ENCODE data around the gene ARMC9.

ARMC9 gene

GRCh38 chr2:231256494-231256893 is 58.1 kb downstream of the ARMC9 start:
- Histone ChIP-seq H3K4me1 (ENCODE audit: control insufficient read depth in 2 of 2, insufficient read depth in 1 of 2, low read depth in 1 of 2, low read length in 2 of 2) (no peaks in the 10 kb centered on the region), H3K14ac (ENCODE audit: low read length) (no peak overlapping the region), H2BK12ac (ENCODE audit: low read length) (no peak overlapping the region), H3K27ac (replicated peaks; ENCODE audit: low read length) (no peak overlapping the region), H3K27me3 (ENCODE audit: control insufficient read depth in 3 of 3, insufficient read depth in 3 of 3, low read depth in 1 of 3, low read length in 3 of 3) (no peaks in the 10 kb centered on the region), H3K4me3 (ENCODE audit: low read length in 2 of 2) (no peak overlapping the region), H3K79me1 (ENCODE audit: low read depth, low read length) (no peaks in the 10 kb centered on the region), H3K18ac (ENCODE audit: low read length) (no peak overlapping the region), H2BK120ac (ENCODE audit: low read depth, low read length) (no peak overlapping the region), H3K9ac (ENCODE audit: low read depth, low read length, poor library complexity) (no peak overlapping the region), H3K9me3 (replicated peaks in 1 of 2; ENCODE audit: control insufficient read depth in 2 of 2, insufficient read depth in 1 of 2, low read depth in 1 of 2, low read length in 2 of 2) (no peaks in the 10 kb centered on the region), H2BK5ac (ENCODE audit: low read length) (no peak overlapping the region), H3K4me2 (ENCODE audit: insufficient read depth, low read length, poor library complexity, severe bottlenecking) (no peak overlapping the region), H2AK5ac (ENCODE audit: low read depth, low read length) (no peak overlapping the region), H2BK15ac (ENCODE audit: low read length) (no peak overlapping the region), H3K4ac (ENCODE audit: low read length) (no peak overlapping the region), H4K8ac (ENCODE audit: low read depth, low read length) (no peak overlapping the region), H4K91ac (ENCODE audit: low read depth, low read length, poor library complexity) (no peak overlapping the region), H2AFZ (ENCODE audit: low read length) (no peak overlapping the region), H3K23ac (ENCODE audit: low read depth, low read length, poor library complexity) (no peak overlapping the region), H3K36me3 (replicated peaks in 1 of 2; ENCODE audit: control insufficient read depth in 2 of 2, insufficient read depth in 2 of 2, low read length in 2 of 2) (peaks cover 7 to 69% of the 10 kb centered on the region in 2 donors)
- WGBS, 2 donors (ENCODE audit: extremely low coverage in 2 of 2, insufficient read length in 2 of 2, insufficient replicate concordance in 1 of 2): no CpG with 5 or more reads among the region's 6 CpGs
- DNase-seq (ENCODE audit: low spot score): no peak

- Histone ChIP-seq H3K27ac (replicated peaks; ENCODE audit: low read length) (no peak overlapping the region), H3K36me3 (replicated peaks in 1 of 2; ENCODE audit: control insufficient read depth in 2 of 2, insufficient read depth in 2 of 2, low read length in 2 of 2) (peaks cover 12 to 74% of the 10 kb centered on the region in 2 donors), H3K27me3 (ENCODE audit: control insufficient read depth in 3 of 3, insufficient read depth in 3 of 3, low read depth in 1 of 3, low read length in 3 of 3) (no peaks in the 10 kb centered on the region), H3K14ac (ENCODE audit: low read length) (no peak overlapping the region), H2AK5ac (ENCODE audit: low read depth, low read length) (no peak overlapping the region), H3K9ac (ENCODE audit: low read depth, low read length, poor library complexity) (no peak overlapping the region), H3K79me1 (ENCODE audit: low read depth, low read length) (no peaks in the 10 kb centered on the region), H3K18ac (ENCODE audit: low read length) (no peak overlapping the region), H3K4me2 (ENCODE audit: insufficient read depth, low read length, poor library complexity, severe bottlenecking) (no peak overlapping the region), H3K4ac (ENCODE audit: low read length) (no peak overlapping the region), H3K4me3 (ENCODE audit: low read length in 2 of 2) (no peak overlapping the region), H2BK120ac (ENCODE audit: low read depth, low read length) (no peak overlapping the region), H4K91ac (ENCODE audit: low read depth, low read length, poor library complexity) (no peak overlapping the region), H2BK15ac (ENCODE audit: low read length) (no peak overlapping the region), H3K9me3 (replicated peaks in 1 of 2; ENCODE audit: control insufficient read depth in 2 of 2, insufficient read depth in 1 of 2, low read depth in 1 of 2, low read length in 2 of 2) (no peaks in the 10 kb centered on the region), H2BK12ac (ENCODE audit: low read length) (no peak overlapping the region), H3K23ac (ENCODE audit: low read depth, low read length, poor library complexity) (no peak overlapping the region), H2BK5ac (ENCODE audit: low read length) (no peak overlapping the region), H3K4me1 (ENCODE audit: control insufficient read depth in 2 of 2, insufficient read depth in 1 of 2, low read depth in 1 of 2, low read length in 2 of 2) (no peaks in the 10 kb centered on the region), H2AFZ (ENCODE audit: low read length) (no peak overlapping the region), H4K8ac (ENCODE audit: low read depth, low read length) (no peak overlapping the region)
- WGBS, 2 donors (ENCODE audit: extremely low coverage in 2 of 2, insufficient read length in 2 of 2, insufficient replicate concordance in 1 of 2): no CpG with 5 or more reads among the region's 4 CpGs
- no peak for DNase-seq (ENCODE audit: low spot score)
These were observed 59.3 kb downstream of the ARMC9 start for GRCh38 chr2:231257763-231258162.

- Histone ChIP-seq H3K27me3 (ENCODE audit: control insufficient read depth in 3 of 3, insufficient read depth in 3 of 3, low read depth in 1 of 3, low read length in 3 of 3) (no peaks in the 10 kb centered on the region), H3K27ac (replicated peaks; ENCODE audit: low read length) (no peak overlapping the region), H3K4me3 (ENCODE audit: low read length in 2 of 2) (no peak overlapping the region), H3K79me1 (ENCODE audit: low read depth, low read length) (no peaks in the 10 kb centered on the region), H3K9me3 (replicated peaks in 1 of 2; ENCODE audit: control insufficient read depth in 2 of 2, insufficient read depth in 1 of 2, low read depth in 1 of 2, low read length in 2 of 2) (no peaks in the 10 kb centered on the region), H2AK5ac (ENCODE audit: low read depth, low read length) (no peak overlapping the region), H2AFZ (ENCODE audit: low read length) (no peak overlapping the region), H4K91ac (ENCODE audit: low read depth, low read length, poor library complexity) (no peak overlapping the region), H3K23ac (ENCODE audit: low read depth, low read length, poor library complexity) (no peak overlapping the region), H3K9ac (ENCODE audit: low read depth, low read length, poor library complexity) (no peak overlapping the region), H2BK12ac (ENCODE audit: low read length) (no peak overlapping the region), H3K18ac (ENCODE audit: low read length) (no peak overlapping the region), H3K4me2 (ENCODE audit: insufficient read depth, low read length, poor library complexity, severe bottlenecking) (no peak overlapping the region), H3K4ac (ENCODE audit: low read length) (no peak overlapping the region), H3K36me3 (replicated peaks in 1 of 2; ENCODE audit: control insufficient read depth in 2 of 2, insufficient read depth in 2 of 2, low read length in 2 of 2) (peaks cover 15 to 79% of the 10 kb centered on the region in 2 donors), H4K8ac (ENCODE audit: low read depth, low read length) (no peak overlapping the region), H2BK120ac (ENCODE audit: low read depth, low read length) (no peak overlapping the region), H2BK5ac (ENCODE audit: low read length) (no peak overlapping the region), H3K14ac (ENCODE audit: low read length) (no peak overlapping the region), H3K4me1 (ENCODE audit: control insufficient read depth in 2 of 2, insufficient read depth in 1 of 2, low read depth in 1 of 2, low read length in 2 of 2) (no peaks in the 10 kb centered on the region), H2BK15ac (ENCODE audit: low read length) (no peak overlapping the region)
- DNase-seq (ENCODE audit: low spot score): no peak
- no CpG with 5 or more reads among the region's 4 CpGs for WGBS, 2 donors (ENCODE audit: extremely low coverage in 2 of 2, insufficient read length in 2 of 2, insufficient replicate concordance in 1 of 2)
These were observed 60.3 kb downstream of the ARMC9 start for GRCh38 chr2:231258701-231259100.

- Histone ChIP-seq H2BK5ac (ENCODE audit: low read length) (no peak overlapping the region), H2BK15ac (ENCODE audit: low read length) (no peak overlapping the region), H3K4me2 (ENCODE audit: insufficient read depth, low read length, poor library complexity, severe bottlenecking) (no peak overlapping the region), H3K14ac (ENCODE audit: low read length) (no peak overlapping the region), H3K4ac (ENCODE audit: low read length) (no peak overlapping the region), H2BK120ac (ENCODE audit: low read depth, low read length) (no peak overlapping the region), H3K36me3 (replicated peaks in 1 of 2; ENCODE audit: control insufficient read depth in 2 of 2, insufficient read depth in 2 of 2, low read length in 2 of 2) (peaks cover 15 to 75% of the 10 kb centered on the region in 2 donors), H4K91ac (ENCODE audit: low read depth, low read length, poor library complexity) (no peak overlapping the region), H4K8ac (ENCODE audit: low read depth, low read length) (no peak overlapping the region), H3K27me3 (ENCODE audit: control insufficient read depth in 3 of 3, insufficient read depth in 3 of 3, low read depth in 1 of 3, low read length in 3 of 3) (no peaks in the 10 kb centered on the region), H3K79me1 (ENCODE audit: low read depth, low read length) (no peaks in the 10 kb centered on the region), H3K4me3 (ENCODE audit: low read length in 2 of 2) (no peak overlapping the region), H2AFZ (ENCODE audit: low read length) (no peak overlapping the region), H3K27ac (replicated peaks; ENCODE audit: low read length) (no peak overlapping the region), H3K18ac (ENCODE audit: low read length) (no peak overlapping the region), H3K23ac (ENCODE audit: low read depth, low read length, poor library complexity) (no peak overlapping the region), H3K9me3 (replicated peaks in 1 of 2; ENCODE audit: control insufficient read depth in 2 of 2, insufficient read depth in 1 of 2, low read depth in 1 of 2, low read length in 2 of 2) (no peaks in the 10 kb centered on the region), H2BK12ac (ENCODE audit: low read length) (no peak overlapping the region), H3K4me1 (ENCODE audit: control insufficient read depth in 2 of 2, insufficient read depth in 1 of 2, low read depth in 1 of 2, low read length in 2 of 2) (no peaks in the 10 kb centered on the region), H3K9ac (ENCODE audit: low read depth, low read length, poor library complexity) (no peak overlapping the region), H2AK5ac (ENCODE audit: low read depth, low read length) (no peak overlapping the region)
- DNase-seq (ENCODE audit: low spot score): no peak
- WGBS, 2 donors (ENCODE audit: extremely low coverage in 2 of 2, insufficient read length in 2 of 2, insufficient replicate concordance in 1 of 2): no CpG with 5 or more reads among the region's 5 CpGs
These were observed 60.7 kb downstream of the ARMC9 start for GRCh38 chr2:231259104-231259503.
